ENCODE measurements around the gene ARGLU1. TPM values are rescaled to one million over a fixed set of nuclear protein-coding genes. Genes with fewer than 3 reads are reported as not detected.

Gene ARGLU1
- total RNA-seq, 1 donor from 2014 or later: 26.0 TPM

DNA sequence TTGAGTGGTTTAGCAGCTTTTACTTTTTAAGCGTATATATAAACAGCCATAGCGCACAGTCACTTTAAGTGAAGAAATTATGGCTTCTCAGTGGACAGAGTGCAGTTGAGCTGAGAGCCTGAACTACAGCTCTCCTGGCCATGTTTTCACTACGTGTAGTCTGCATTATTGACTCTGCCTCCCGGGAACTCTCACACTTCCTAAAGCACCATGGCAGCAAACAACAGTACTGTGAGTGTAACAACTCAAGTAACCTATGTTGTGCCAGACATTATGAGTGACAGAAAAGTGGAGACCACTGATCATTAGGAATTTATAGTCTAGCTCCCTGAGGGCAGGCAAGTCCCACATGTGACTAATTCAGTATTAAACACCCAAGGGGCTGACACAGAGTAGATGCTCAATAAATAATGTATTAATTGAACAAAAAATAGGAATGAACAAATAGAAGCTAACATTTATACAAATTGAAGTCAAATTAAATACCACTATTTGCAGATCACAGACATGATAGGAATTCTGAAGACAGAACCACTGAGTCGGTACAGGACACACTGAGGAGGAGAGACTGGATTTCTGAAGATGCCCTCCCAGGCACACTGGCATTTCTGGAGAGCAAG lies 52.2 kb downstream of the ARGLU1 start:
- DNase-seq (ENCODE audit: missing footprints): no peak
- ATAC-seq: no peak
- intact Hi-C loops (cut with DNase I): no loop called here

DNA sequence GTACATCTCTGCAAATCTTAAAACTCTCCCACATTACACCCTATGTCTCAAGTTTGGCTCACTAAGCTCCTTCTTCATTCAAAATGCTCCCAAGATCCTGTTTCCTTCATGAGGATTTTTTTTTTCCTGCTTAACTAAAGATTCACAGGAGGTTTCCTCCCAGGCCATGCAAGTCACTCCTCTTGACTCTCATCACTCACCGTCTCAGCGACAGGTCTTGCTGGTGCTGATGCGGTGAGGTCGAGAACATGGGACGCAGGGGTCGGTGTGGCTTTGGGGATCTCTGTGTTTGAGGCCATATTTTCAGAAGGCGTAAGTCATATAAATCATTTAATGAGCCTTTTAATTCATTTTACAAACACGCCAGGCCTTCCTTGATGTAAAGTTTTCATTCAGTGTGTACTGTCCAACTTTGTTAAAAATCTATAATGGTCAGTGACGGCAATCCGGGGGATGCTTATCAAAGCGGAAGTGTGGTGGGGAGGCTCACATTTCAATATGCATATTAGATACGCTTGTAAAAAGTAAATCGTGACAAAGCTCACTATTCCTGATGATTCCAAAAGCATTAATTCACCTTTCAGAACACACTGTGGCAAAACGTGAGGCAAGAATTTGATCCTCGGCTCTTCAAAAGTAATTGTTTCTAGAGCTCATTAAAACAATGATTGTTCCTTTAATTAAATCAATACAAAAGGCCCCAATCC lies 52.9 kb downstream of the ARGLU1 start:
- intact Hi-C loops (cut with DNase I): no loop called here
- DNase-seq (ENCODE audit: missing footprints) (no peak), ATAC-seq (no peak)

DNA sequence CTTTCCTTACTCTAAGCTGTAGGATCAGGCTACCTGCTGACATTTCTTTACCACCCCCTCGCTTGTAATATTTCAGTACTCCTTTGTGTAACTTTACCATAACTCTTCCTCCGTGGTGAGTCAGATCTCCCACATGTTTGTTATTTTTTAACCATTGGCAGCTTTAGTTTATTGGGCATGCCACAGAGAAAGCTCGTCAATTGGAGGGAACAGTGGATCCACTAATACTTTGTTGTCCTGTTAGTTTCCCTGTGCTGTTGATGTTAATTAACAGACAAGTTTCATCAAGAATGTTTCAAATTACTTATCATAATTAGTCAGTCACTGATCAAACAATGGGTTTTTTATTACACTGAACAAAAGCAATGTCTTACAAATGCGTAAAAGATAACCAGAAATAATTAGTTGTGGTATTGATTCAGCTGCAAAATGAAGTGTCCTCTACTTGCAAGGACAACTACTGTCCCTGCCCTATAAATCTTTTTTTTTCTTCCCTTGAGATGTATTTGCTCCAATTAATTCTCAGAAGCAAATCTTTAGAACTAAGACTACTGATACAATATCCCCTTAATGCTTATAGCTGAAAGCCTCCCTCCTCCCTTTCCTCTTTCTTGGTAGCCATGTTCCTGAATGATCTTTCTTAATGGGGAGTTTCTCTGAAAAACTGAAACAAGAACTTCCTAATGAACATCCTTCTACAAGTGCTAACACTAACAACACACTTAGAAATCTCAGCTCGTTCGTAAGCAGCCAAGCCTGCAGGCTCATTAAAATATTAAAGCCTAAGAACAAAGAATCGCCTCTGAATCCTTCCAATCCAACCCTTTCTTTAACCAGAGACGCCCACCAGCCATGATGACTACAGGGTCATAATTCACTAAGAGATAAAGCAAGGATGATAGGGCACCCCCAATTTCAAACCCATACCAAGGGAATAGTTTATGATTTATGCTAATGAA lies 54.6 kb downstream of the ARGLU1 start:
- DNase-seq (ENCODE audit: missing footprints) (no peak), ATAC-seq (no peak)
- intact Hi-C loops (cut with DNase I): no loop called here

DNA sequence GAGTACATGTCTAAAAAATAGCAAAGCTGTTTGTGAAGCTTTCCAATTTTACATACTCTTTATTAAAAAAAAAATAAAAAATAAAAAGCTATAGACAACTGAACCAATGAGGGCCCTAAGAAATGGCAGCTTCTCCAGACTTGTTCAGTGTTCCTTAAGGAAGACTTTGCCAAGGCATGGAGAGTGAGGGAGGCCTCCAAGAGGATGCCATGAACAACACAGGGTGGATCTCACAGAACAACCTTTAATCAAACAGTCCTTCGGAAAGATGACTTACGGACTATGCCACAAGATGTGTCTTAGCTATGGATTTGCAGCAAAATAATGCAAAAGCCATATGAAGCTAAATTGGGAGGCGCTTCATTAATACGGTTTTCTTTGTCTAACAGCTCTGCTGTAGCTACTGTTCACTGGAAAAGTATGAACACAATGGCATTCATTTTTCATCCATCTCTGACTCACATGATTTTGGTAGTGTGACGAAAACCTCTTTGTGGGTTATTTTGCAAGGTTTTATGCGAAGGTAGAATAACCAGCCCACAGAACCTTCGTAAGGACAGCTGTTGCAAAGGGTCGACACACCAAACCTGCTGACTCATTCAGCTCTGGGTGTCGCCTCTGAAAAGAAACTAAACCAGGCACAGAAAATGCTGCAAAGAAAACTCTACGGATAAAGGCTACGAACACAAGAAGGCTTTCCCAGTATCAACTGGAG lies 60.2 kb downstream of the ARGLU1 start:
- DNase-seq (ENCODE audit: missing footprints) (no peak), ATAC-seq (no peak)
- intact Hi-C loops (cut with DNase I): no loop called here

DNA sequence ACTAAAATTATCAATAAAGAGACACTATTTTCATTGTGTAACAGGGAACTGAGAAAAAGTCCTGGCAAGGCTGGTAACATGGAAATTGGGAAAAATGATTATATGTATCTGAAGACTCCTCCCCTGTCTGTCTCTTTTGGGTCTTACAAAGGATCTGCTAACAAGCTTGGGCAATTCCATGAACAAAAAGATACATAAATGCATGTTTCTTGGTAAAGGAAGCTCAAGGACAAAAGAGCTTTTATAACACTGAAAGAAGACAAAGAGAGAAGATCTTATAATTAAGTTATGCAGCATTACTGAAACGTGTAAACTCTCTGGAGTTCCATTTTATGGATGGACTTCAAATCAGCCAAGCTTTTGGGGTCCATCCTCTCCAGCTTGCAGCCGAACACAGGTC lies 61.7 kb downstream of the ARGLU1 start:
- ATAC-seq (no peak), DNase-seq (ENCODE audit: missing footprints) (no peak)
- intact Hi-C loops (cut with DNase I): no loop called here

DNA sequence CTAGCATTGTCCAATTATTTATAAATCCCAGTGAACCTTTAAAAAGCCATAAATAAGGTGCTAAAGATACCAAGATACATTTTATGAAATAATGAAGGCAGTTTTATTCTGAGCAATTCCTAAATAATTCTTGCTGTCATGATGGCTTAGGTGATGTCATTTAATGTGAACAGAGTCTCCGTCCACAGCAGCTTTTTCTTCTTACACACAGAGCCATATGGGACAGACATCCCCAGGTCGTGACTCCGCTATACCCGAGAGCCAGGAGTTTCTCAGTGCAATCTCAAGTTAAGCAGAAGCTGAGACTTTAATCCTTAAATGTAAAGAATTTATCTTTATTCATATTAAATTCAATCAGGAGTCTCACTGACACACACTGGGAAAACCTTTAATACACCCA lies 62.2 kb downstream of the ARGLU1 start:
- intact Hi-C loops (cut with DNase I): no loop called here
- ATAC-seq (no peak), DNase-seq (ENCODE audit: missing footprints) (no peak)

DNA sequence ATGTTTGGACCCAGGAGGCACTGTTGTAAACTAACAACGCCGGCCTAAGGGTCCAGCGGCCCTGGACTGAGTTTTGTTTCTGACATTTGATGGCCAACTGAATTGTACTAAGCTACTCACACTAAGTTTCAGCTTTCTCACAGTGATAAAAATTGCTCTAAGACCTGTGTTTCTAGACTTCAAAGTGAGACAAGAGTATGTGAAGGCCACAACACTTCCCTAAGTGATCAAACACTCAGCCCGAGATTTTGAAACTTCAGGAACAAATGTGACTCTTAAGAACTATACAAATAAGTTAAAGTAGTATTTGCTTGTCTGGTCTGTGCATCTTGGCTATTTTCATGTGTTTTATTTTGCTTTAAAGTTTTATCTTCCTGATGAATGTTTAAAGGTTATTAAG lies 62.6 kb downstream of the ARGLU1 start:
- intact Hi-C loops (cut with DNase I): no loop called here
- DNase-seq (ENCODE audit: missing footprints): no peak
- no peak for ATAC-seq

DNA sequence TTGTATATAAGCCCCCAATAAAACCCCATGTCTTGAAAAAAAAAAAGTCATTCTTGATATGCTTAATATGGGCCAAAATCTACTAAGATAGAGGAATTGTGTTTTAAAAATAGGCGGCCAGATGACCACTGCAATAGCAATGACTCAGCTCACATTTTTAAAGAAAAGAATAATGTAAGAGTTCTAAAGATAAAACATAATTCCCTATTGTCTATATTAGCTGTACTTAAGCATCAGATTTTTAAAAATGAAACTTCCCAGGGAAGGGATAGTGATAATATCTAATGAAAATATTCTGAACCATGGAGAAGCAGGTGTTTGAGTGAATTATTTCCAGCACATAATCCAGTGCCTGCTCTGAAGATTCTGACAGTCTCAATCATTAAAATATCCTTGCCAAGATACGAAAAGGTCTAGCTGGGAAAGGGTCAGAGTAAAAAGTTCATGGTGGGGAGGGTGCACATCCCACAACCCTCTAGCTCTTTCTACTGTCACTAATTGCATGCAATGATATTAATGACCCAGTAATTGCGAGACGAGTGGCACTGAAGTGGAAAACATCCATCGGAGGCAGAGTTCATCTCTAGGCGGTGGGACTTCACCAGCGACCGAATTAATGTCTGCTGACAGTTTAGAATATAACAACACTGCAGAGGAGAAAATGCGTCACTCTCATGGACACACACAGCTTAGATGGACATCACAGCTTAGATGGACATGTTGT lies 64.0 kb downstream of the ARGLU1 start:
- intact Hi-C loops (cut with DNase I): no loop called here
- DNase-seq (ENCODE audit: missing footprints) (no peak), ATAC-seq (no peak)

DNA sequence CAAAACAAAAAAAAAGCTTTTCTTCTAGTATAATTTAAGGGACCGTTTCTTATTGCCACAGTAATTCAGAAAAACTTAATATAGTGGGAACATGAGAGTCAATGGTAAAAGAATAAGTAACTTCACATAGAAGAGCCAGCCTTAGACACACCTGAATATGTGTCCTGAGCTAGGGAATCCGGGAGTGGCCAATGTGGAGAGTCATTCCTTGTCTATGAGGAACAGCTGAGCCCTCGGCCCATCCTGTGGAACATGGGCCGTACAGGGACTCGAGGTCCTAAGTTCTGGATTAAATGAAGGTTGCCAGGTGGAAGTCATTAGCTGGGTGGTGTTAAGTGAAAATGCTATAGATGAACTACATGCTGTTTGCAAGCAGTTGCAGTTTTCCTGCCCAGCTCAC lies 64.7 kb downstream of the ARGLU1 start:
- intact Hi-C loops (cut with DNase I): no loop called here
- DNase-seq (ENCODE audit: missing footprints): no peak
- ATAC-seq: no peak

DNA sequence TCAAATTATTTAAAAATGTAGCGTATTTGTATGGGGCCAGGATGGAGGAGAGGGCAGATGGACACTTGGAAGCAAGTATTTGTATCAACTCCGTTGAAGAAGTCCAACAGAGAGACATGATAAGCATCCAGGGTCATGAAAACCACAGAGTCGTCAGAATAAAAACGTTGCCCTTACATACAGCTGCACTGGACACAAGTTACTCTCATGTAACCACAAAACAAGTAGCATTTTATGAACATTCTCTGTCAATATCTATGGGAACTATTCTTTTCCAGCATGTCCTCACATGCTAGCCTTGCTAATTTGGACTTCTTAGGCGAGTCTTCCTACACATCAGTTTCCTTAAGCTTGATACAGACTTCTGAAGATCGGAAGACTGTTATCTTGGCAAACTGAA lies 67.5 kb downstream of the ARGLU1 start:
- no peak for DNase-seq (ENCODE audit: missing footprints)
- intact Hi-C loops (cut with DNase I): no loop called here

DNA sequence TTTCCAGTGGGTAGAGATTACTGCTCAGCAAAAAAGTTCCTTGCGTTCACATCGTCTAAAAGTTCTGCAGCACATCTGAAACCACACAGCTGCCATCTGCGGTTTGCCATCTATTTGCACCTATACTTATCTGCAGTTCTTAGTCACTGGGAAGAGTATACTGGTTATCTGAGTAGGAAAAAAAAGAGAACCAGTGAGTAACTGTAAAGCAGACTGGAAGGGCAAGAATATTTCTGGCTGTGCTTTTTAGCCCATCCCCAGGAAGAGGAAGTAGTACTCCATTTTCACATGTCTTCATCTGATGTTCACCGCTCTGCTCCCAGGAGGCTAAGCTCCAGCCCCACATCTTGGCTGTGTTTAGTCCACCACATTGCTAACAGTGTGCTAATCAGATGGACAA lies 68.0 kb downstream of the ARGLU1 start:
- ATAC-seq (no peak), DNase-seq (ENCODE audit: missing footprints) (no peak)
- intact Hi-C loops (cut with DNase I): loop anchor here (10.0 kb wide), 1 partner anchor 705 kb away; no protein-coding TSS in a partner anchor

More for the DNA sequence above, 67.5 kb downstream of the ARGLU1 start:
- no peak for ATAC-seq

DNA sequence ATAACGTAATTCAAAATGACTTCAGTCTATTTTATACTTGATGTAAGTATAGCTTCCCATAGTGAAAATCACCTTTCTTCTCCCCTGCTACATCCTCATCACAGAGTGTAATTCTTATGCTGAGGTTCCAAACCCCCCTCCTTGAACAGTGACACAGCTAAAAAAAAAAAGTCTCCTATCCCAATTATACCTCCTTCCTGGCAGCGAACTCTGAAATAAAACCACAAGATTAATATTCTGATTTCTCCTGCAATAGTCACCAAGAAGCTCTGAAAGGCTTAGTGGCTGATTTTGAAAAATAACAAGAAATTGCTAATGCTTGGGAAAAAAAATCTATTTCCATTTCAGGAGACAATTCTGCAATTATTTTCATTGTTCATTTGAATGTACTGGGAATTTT lies 68.8 kb downstream of the ARGLU1 start:
- ATAC-seq (no peak), DNase-seq (ENCODE audit: missing footprints) (no peak)
- intact Hi-C loops (cut with DNase I): loop anchor here (10.0 kb wide), 1 partner anchor 706 kb away; no protein-coding TSS in a partner anchor

DNA sequence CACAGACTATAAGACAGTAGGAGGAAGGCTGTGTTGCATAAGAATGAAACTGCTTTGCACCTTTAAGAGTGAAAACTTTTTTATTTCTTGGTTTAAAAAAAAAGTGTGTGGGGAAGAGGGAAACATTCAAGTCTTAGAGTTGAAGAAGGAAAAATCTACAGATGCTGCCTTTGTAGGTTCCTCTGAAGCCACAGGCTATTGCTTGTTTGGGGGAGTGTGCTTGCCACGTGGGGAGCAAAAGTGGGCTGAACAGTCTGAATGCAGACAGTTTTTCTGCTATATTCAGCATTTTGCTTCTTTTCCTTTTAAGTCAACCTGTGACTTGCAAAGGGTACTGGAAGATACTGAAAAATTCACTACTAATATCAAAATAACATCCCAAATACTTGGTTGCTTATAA lies 69.4 kb downstream of the ARGLU1 start:
- intact Hi-C loops (cut with DNase I): loop anchor here (10.0 kb wide), 1 partner anchor 706 kb away; no protein-coding TSS in a partner anchor
- no peak for ATAC-seq
- no peak for DNase-seq (ENCODE audit: missing footprints)

DNA sequence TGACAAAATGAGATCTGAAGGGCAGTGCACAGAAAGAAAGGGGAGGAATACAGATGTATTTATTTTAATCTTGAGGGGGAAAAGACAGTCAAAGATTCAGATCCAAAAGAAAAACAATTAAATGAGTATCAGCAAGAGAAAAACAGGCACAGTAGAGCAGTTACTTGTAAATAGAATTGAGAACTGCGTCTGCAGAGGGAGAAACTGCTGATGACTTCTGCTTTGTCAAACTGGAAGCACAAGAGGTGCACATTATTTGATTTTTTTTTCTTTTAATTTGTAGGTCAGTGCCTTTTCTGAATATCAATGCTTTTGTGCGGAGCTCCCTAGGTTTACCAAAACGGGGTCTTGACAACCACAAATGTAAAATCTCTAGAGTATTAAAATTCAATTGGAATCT lies 69.8 kb downstream of the ARGLU1 start:
- ATAC-seq: no peak
- no peak for DNase-seq (ENCODE audit: missing footprints)
- intact Hi-C loops (cut with DNase I): loop anchor here (10.0 kb wide), 1 partner anchor 707 kb away; no protein-coding TSS in a partner anchor

DNA sequence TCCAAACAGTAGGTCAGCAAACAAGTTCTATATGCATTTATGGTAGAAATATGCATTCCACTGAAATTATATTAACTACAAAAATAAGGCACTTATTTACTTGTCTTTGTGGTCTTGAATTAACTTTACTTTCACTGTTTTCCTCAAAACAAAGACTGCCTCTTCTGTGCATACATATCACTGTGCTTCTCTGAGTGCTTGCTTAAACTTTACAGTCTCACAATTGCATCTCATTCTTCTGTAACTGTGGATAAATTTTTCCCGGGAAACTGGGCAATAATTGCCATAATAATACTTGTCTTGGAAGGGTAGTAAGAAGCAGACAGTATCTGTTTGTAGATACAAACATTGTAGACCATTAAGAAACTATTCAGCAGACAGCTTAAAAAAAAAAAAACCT lies 70.9 kb downstream of the ARGLU1 start:
- intact Hi-C loops (cut with DNase I): loop anchor here (10.0 kb wide), 1 partner anchor 708 kb away; no protein-coding TSS in a partner anchor
- no peak for ATAC-seq
- no peak for DNase-seq (ENCODE audit: missing footprints)

DNA sequence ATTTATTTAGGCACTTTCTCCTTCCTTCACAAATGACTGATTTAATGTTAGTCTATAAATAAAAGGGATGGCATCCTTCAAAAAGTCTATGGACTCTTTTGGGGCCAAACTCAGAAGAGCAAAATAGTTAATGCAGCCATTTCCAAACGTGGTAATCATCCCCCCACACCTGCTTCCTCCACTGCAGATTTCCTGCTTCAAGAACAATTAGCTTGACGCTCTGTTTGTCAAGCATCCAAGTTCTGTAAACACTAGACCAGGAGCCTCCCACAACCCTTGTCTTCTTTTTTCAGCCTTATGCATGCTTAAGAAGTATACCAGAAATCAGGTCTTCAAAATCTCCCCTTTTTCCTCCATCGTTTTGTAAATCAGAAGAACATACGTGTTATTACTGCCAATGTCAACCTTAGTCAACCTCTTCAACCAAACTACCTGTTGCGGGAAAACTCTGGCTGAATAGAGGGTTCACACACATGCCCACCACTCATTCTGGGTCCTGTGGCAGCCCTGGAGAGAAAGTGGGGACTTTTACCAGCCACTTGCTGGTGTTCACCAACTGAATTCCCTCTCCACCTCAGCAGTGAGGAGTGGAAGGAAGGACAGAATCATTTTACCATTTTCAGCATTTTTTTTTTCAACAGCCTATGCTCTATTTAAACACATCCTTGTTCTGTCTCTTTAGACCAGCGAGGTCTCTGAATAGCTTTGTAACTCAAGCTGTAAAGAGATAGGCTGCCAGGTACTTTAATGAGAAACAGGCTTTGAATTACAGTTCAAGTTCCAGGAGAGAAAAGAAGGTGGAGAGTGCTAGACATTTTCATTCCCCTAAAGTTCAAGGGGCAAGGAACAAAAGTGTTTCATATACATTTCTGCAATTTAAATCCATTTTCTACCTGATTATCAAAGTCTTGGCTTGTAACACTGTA lies 71.6 kb downstream of the ARGLU1 start:
- ATAC-seq (no peak), DNase-seq (ENCODE audit: missing footprints) (no peak)
- intact Hi-C loops (cut with DNase I): loop anchor here (10.0 kb wide), 1 partner anchor 708 kb away; no protein-coding TSS in a partner anchor

DNA sequence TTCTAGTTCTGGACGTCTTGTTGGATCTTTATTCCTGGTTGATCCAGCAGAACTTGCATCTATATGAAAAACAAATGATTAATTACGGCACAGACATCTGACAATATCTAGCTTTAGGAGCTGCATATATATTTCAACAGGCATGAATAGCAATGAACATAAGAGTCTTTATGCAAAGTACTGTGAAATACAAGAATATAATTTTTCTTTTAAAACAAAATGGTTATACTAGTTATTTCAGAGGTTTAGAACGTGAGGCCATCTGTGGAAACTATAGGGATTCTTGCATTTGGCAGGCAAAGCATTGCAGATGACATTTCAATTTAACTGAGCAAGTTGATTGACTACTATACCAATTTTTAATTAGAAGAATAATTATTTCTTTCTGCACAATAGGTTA lies 73.0 kb downstream of the ARGLU1 start:
- intact Hi-C loops (cut with DNase I): loop anchor here (5.0 to 10.0 kb wide), 3 partner anchors 37 to 710 kb away; no protein-coding TSS in a partner anchor
- DNase-seq (ENCODE audit: missing footprints): no peak

More for the DNA sequence above, 73.0 kb downstream of the ARGLU1 start:
- no peak for ATAC-seq
